ENCODE results near the gene STPG2.
"Not testable (repeated sequence)": the region's sequence is repeated elsewhere in the genome, so short reads cannot be mapped to it uniquely, and the experiment has no call there.

STPG2 gene

DNA sequence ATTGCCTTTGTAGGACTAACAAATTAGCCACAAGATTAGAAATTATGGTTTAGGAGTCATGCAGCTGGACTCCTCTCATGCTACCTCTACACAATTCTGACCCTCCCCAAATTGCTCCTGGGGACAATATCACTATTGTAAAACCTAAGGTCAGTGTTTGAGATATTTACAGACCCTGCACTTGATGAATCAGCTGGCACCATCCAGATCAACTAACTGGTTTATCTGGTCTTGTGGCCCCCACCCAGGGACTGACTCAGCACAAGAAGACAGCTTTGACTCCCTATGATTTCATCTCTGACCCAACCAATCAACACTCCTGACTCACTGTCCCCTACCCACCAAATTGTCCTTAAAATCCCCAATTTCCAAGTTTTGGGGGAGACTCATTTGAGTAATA, 192.4 kb downstream of the STPG2 start:
- H3K36me3 Mint-ChIP-seq: no peaks in the 10 kb centered on the region
- H3K4me1 Mint-ChIP-seq: no peaks in the 10 kb centered on the region

DNA sequence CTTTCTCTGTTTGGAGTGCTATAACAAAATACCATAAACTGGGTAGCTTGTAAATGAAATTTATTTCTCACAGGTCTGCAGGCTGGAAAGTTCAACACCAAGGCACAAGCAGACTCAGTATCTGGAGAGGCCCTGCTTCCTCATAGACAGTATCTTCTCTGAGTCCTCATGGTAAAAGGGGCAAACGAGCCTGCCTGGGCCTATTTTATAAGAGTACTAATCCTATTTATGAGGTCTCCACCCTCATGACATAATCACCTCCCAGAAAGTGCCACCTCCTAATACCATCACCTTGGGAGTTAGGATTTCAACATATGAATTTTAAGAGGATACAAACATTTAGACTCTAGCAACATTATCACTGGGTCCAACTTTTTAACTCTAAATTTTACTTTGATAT, 200.3 kb downstream of the STPG2 start:
- ATAC-seq (ENCODE audit: low read depth) (no peak), DNase-seq (ENCODE audit: low spot score in 2 of 2) (no peak)
- no peaks in the 10 kb centered on the region for H3K27me3 Mint-ChIP-seq
- H3K4me3 Mint-ChIP-seq: no peak overlapping the region
- H3K4me1 Mint-ChIP-seq: no peaks in the 10 kb centered on the region
- peaks cover 3% of the 10 kb centered on the region for H3K36me3 Mint-ChIP-seq
- no peak overlapping the region for H3K27ac Mint-ChIP-seq
- H3K9me3 Mint-ChIP-seq: peaks cover 12% of the 10 kb centered on the region

More for the DNA sequence above, 192.4 kb downstream of the STPG2 start:
- DNase-seq (ENCODE audit: low spot score in 2 of 2) (no peak), ATAC-seq (ENCODE audit: low read depth) (no peak)
- Mint-ChIP-seq H3K4me3 (no peak overlapping the region), H3K27me3 (no peaks in the 10 kb centered on the region), H3K27ac (no peak overlapping the region), H3K9me3 (peaks cover 2% of the 10 kb centered on the region)

DNA sequence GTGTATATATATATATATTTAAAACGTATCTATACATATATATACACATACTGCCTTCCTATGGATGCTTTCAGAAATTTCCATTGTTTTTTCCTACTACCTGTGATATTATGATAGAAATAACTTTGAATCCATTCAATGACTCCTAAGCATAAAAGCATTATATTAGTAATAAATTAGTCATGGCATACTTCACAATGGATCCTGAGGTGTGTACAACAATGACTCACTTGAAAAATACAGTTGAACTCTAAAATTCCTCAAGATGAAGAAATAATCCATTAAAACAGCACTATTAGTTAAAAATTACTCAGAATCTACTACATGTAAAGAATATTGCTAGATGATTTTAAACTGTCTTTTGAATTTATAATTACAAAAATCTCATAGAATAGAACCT, 201.1 kb downstream of the STPG2 start:
- no peaks in the 10 kb centered on the region for H3K27me3 Mint-ChIP-seq
- no peak overlapping the region for H3K4me3 Mint-ChIP-seq
- DNase-seq (ENCODE audit: low spot score in 2 of 2) (no peak), ATAC-seq (ENCODE audit: low read depth) (no peak)
- H3K36me3 Mint-ChIP-seq: peaks cover 3% of the 10 kb centered on the region
- no peaks in the 10 kb centered on the region for H3K4me1 Mint-ChIP-seq
- H3K9me3 Mint-ChIP-seq: peaks cover 17% of the 10 kb centered on the region
- H3K27ac Mint-ChIP-seq: no peak overlapping the region

DNA sequence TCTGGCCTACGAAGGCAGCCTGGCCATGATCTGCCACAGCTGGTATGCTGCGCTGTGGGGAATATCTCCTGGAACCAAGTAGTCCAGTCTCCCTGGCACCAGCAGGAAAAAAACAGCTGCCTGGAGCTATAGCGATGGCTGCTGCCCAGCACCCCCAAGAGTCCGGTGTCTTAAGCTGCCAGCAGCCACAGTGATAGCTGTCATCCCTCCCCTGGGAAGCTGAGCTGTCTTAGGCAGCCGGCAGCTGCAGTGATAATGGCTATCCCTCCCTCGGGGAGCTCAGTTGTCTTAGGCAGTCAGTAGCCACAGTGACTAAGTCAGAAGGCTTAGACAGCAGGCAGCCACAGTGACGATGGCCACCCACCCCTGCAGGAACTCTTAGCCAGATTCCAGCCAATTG, 205.1 kb downstream of the STPG2 start:
- no peak for DNase-seq (ENCODE audit: low spot score in 2 of 2)
- Mint-ChIP-seq H3K9me3 (peaks cover 24% of the 10 kb centered on the region), H3K4me3 (no peak overlapping the region), H3K27ac (no peak overlapping the region), H3K4me1 (no peaks in the 10 kb centered on the region), H3K27me3 (no peaks in the 10 kb centered on the region), H3K36me3 (peaks cover 5% of the 10 kb centered on the region)
- ATAC-seq (ENCODE audit: low read depth): no peak

DNA sequence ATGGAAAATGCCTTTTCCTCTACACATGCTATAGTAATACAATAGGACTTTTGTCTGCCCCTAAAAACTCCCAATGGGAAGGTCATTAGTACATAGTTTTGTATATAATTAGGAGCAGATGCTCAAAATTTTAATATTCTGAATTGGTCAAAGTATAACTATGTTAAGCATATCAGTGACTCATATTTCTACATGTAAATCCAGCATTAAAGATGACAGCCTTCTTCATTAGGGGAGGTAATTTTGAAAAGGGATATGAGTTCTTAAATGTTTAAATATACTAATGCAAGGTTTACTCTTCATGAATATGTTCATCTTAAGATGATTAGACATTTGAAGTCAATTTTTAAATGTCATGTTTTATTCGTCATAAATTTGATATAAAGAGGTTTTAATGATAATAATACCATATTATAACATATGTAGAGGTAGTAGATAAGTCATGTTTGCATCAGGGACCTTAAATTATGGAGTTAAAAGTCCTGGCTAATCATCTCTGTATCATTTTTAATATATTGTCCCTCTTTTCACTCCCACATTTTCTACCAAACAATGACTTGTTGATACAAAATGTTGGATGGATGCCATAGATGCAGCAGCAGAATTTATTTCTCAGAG, 218.8 kb downstream of the STPG2 start:
- no peaks in the 10 kb centered on the region for H3K36me3 Mint-ChIP-seq
- no peak for ATAC-seq (ENCODE audit: low read depth)
- peaks cover 2% of the 10 kb centered on the region for H3K9me3 Mint-ChIP-seq
- H3K4me1 Mint-ChIP-seq: no peaks in the 10 kb centered on the region
- H3K27ac Mint-ChIP-seq: no peak overlapping the region
- H3K4me3 Mint-ChIP-seq: no peak overlapping the region
- no peak for DNase-seq (ENCODE audit: low spot score in 2 of 2)
- H3K27me3 Mint-ChIP-seq: no peaks in the 10 kb centered on the region

DNA sequence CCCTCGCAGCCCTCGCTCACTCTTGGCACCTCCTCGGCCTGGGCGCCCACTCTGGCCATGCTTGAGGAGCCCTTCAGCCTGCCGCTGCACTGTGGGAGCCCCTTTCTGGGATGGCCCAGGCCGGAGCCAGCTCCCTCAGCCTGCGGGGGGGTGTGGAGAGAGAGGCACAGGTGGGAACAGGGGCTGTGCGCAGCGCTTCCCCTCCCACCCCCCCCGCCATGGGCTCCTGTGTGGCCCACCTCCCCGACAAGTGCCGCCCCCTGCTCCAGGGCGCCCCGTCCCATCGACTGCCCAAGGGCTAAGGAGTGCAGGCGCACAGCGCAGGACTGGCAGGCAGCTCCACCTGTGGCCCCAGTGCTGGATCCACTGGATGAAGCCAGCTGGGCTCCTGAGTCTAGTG, 220.2 kb downstream of the STPG2 start:
- Mint-ChIP-seq H3K27ac (no peak overlapping the region), H3K9me3 (peaks cover 2% of the 10 kb centered on the region), H3K4me1 (no peaks in the 10 kb centered on the region), H3K36me3 (no peaks in the 10 kb centered on the region), H3K4me3 (no peak overlapping the region), H3K27me3 (no peaks in the 10 kb centered on the region)
- DNase-seq (ENCODE audit: low spot score in 2 of 2): no peak
- no peak for ATAC-seq (ENCODE audit: low read depth)

DNA sequence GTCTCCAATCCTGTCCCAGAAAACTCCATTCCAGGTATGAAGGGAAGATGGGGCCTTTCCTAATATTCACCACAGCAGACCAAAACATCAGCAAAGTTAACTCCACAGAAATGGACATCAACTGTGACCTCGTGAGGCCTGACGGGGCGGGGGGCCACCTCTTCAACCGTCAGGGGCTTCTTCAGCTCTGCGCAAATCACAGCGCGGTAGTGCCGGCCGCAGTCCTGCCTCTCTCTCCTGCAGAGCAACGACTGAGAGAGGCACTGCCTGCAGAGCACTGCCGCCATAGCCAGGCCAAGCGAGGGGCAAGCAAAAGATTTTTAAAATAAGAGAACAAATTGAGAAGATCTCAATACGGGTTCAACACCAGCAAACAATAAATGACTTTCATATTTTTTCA, 226.2 kb downstream of the STPG2 start:
- Mint-ChIP-seq H3K4me3 (no peak overlapping the region), H3K36me3 (no peaks in the 10 kb centered on the region), H3K27me3 (no peaks in the 10 kb centered on the region), H3K9me3 (peaks cover 2% of the 10 kb centered on the region), H3K27ac (no peak overlapping the region), H3K4me1 (no peaks in the 10 kb centered on the region)
- no peak for ATAC-seq (ENCODE audit: low read depth)
- DNase-seq (ENCODE audit: low spot score in 2 of 2): no peak

DNA sequence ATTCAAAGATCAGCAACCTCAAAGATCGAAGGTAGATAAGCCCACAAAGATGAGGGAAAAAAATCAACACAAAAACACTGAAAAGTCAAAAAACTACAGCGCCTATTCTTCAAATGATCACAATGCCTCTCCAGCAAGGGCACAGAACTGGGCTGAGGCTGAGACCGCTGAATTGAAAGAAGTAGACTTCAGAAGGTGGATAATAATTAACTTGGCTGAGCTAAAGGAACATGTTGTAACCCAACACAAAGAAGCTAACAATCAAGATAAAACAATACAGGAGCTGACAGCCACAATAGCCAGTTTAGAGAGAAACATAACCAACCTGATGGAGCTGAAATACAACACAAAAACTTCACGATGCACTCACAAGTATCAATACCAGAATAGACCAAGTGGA, 231.1 kb downstream of the STPG2 start:
- H3K4me1 Mint-ChIP-seq: no peaks in the 10 kb centered on the region
- H3K36me3 Mint-ChIP-seq: no peaks in the 10 kb centered on the region
- H3K27me3 Mint-ChIP-seq: no peaks in the 10 kb centered on the region
- ATAC-seq (ENCODE audit: low read depth): no peak
- DNase-seq (ENCODE audit: low spot score in 2 of 2): no peak
- H3K9me3 Mint-ChIP-seq: peaks cover 2% of the 10 kb centered on the region
- no peak overlapping the region for H3K4me3 Mint-ChIP-seq
- no peak overlapping the region for H3K27ac Mint-ChIP-seq

DNA sequence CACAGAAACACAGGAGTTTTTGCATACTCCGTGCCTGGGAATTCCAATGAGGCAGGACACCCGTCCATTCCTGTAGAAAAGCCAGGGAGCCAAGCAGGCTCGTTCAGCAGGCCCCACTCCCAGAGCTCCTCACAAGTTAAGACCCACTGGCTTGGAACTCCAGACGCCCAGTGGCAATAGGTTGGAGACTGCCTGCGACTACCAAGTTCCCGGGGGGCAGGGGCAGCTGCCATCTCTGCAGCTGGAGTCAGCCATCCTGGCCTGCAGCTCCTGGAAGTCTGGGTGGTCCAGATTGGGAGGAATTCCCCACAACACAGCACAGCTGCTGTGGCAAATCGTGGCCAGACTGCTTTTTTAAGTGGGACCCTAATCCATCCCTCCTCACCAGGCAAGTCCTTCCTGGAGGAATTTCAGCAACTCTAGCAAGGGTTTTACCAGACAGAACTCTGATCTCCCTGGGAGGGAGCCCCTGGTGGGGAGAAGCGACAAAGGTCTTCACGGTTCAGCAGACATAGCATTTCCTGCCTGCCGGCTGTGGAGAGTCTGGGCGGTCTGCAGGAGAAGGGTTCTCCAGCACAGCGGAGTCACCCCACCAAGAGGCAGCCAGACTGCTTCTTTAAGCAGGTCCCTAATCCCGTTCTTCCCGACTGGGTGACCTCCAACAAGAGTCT, 231.9 kb downstream of the STPG2 start:
- Mint-ChIP-seq H3K4me1 (no peaks in the 10 kb centered on the region), H3K27me3 (no peaks in the 10 kb centered on the region)

DNA sequence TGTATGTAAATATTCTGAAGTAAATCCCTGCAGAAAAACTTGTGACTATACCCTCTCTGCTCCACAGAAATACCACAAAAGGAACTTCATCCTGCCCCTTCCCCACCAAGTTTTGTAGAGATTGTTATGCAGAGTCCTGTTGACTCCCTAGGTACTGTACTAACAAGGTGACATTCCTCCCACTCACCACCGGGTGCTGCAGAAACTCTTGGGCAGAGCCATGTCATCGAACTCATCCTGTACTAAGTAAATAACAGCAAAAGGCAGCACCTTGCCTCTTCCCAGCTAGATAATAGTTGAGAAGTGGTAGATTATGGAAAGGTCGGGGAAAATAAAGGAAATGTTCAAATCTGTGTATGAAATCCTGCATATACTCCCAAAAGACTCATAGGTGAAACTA, 233.3 kb downstream of the STPG2 start:
- H3K4me1 Mint-ChIP-seq: no peaks in the 10 kb centered on the region
- no peaks in the 10 kb centered on the region for H3K36me3 Mint-ChIP-seq
- DNase-seq (ENCODE audit: low spot score in 2 of 2) (no peak), ATAC-seq (ENCODE audit: low read depth) (no peak)
- no peak overlapping the region for H3K27ac Mint-ChIP-seq
- no peaks in the 10 kb centered on the region for H3K9me3 Mint-ChIP-seq
- H3K4me3 Mint-ChIP-seq: no peak overlapping the region
- H3K27me3 Mint-ChIP-seq: no peaks in the 10 kb centered on the region

More for the DNA sequence above, 231.9 kb downstream of the STPG2 start:
- ATAC-seq (ENCODE audit: low read depth) (no peak), DNase-seq (ENCODE audit: low spot score in 2 of 2) (no peak)
- H3K36me3 Mint-ChIP-seq: no peaks in the 10 kb centered on the region
- H3K4me3 Mint-ChIP-seq: no peak overlapping the region
- peaks cover 2% of the 10 kb centered on the region for H3K9me3 Mint-ChIP-seq
- no peak overlapping the region for H3K27ac Mint-ChIP-seq

DNA sequence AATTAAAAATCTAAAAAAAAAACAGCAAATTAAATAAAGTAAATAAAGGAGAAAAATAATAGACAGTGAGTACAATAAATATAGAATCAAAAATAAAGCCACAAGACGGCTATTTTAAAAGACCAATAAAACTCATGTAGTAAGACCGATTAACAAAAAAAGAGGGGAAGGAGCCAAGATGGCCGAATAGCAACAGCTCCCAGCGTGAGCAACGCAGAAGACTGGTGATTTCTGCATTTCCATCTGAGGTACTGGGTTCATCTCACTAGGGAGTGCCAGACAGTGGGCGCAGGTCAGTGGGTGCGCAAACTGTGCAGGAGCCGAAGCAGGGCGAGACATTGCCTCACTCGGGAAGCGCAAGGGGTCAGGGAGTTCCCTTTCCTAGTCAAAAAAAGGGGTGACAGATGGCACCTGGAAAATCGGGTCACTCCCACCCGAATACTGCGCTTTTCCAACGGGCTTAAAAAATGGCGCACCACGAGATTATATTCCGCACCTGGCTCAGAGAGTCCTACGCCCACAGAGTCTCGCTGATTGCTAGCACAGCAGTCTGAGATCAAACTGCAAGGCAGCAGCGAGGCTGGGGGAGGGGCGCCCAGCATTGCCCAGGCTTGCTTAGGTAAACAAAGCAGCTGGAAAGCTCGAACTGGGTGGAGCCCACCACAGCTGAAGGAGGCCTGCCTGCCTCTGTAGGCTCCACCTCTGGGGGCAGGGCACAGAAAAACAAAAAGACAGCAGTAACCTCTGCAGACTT, 239.7 kb downstream of the STPG2 start:
- H3K4me1 Mint-ChIP-seq; DNase-seq (ENCODE audit: low spot score in 2 of 2); H3K27ac Mint-ChIP-seq; H3K36me3 Mint-ChIP-seq; H3K9me3 Mint-ChIP-seq; H3K4me3 Mint-ChIP-seq; ATAC-seq (ENCODE audit: low read depth); H3K27me3 Mint-ChIP-seq: not testable (repeated sequence)

DNA sequence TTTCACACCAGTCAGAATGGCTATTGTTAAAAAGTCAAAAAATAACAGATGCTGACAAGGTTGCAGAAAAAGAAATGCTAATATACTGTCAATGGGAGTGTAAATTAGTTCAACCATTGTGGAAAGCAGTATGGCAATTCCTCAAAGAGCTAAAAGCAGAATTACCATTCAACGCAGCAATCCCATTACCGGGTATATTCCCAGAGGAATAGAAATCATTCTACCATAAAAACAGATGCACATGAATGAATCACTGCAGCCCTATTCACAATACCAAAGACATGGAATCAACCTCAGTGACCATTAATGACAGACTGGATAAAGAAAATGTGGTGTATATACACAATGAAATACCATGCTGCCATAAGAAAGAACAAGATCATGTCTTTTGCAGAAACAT, 243.0 kb downstream of the STPG2 start:
- Mint-ChIP-seq H3K9me3 (peaks cover 2% of the 10 kb centered on the region), H3K4me1 (no peaks in the 10 kb centered on the region), H3K36me3 (no peaks in the 10 kb centered on the region), H3K27me3 (no peaks in the 10 kb centered on the region), H3K4me3 (no peak overlapping the region), H3K27ac (no peak overlapping the region)
- DNase-seq (ENCODE audit: low spot score in 2 of 2) (no peak), ATAC-seq (ENCODE audit: low read depth) (no peak)

DNA sequence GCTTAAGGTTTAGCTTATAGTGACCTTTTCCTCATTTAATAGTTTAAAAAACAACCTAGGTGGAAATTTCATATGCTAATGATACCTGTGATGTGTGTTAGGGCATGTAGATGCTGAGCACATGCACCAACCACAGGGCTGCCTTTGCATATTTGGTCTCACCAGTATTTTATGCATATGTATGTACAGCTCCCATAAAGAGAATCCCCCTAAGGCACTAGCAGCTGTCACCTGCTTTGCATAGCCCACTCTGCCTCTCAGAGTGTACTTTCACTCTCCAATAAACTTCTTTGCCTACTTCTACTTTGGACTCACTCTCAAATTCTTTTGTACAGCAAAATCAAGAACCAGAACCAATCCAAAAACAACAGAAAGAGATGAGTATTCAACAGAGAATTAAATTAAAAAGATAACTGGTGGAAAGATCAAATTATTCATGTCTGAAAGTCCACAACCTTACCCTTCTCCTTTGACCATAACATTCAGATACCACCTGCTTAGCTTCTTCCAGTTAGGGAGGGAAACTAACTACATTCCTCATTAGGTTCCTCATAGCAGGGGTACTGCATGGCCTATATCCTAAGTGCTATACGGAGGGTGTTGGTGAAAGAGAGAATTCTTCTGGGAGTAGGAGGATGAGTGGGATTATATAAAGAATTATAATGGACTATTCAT, 250.5 kb downstream of the STPG2 start:
- no peak for DNase-seq (ENCODE audit: low spot score in 2 of 2)
- Mint-ChIP-seq H3K36me3 (no peaks in the 10 kb centered on the region), H3K27me3 (no peaks in the 10 kb centered on the region), H3K4me1 (no peaks in the 10 kb centered on the region), H3K4me3 (no peak overlapping the region), H3K27ac (no peak overlapping the region), H3K9me3 (no peaks in the 10 kb centered on the region)
- ATAC-seq (ENCODE audit: low read depth): no peak

DNA sequence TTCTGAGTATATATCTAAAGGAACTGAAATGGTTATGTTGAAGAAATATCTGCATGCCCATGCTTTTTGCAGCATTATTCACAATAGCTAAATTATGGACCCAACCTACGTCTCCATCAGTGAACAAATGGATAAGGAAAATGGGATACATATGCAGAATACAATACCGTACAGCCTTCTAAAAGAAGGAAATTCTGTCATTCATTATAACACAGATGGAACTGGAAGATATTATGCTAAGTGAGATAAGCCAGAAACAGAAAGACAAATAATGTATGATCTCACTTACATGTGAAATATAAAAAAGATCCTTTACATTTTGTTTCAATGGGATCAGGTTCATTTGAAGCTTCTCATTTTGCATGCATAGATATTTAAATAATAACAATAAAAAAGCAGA, 263.3 kb downstream of the STPG2 start:
- Mint-ChIP-seq H3K36me3 (no peaks in the 10 kb centered on the region), H3K4me1 (no peaks in the 10 kb centered on the region), H3K4me3 (no peak overlapping the region), H3K9me3 (peaks cover 5% of the 10 kb centered on the region), H3K27me3 (no peaks in the 10 kb centered on the region), H3K27ac (no peak overlapping the region)
- no peak for ATAC-seq (ENCODE audit: low read depth)
- DNase-seq (ENCODE audit: low spot score in 2 of 2): no peak

All from memory B cell (primary cell).